CD14-positive monocyte (primary cell): ENCODE measurements around the gene IBA57. TPM values are rescaled to one million over a fixed set of nuclear protein-coding genes. Genes with fewer than 3 reads are reported as not detected.
A peak's percentile ranks its signal among the peaks of the same experiment; 100 is the strongest.

Experiments
- DNase-seq, 3 donors: peaks; one replicate each; pipeline ENCODE4 v3.0.0-alpha.2; 2011 to 2022
- H2AFZ ChIP-seq: 2 replicates; pipeline ENCODE4 v1.6.0; 2012; ENCODE audit warnings: mild to moderate bottlenecking, low read depth, low read length, inconsistent platforms; ENCODE audit not compliant: insufficient read depth, poor library complexity, severe bottlenecking
- H3K27ac ChIP-seq, 2 donors: 1 replicate in 1 of 2; 2 replicates in 1 of 2; pipeline ENCODE4 v1.5.1; 2012 to 2013; ENCODE audit warnings: low read length in 2 of 2, control low read depth in 1 of 2, inconsistent platforms in 1 of 2, low read depth in 1 of 2, mild to moderate bottlenecking in 1 of 2
- H3K27me3 ChIP-seq, 2 donors: one replicate each; pipeline versions ENCODE4 v1.6.0 to v1.6.1; 2011 to 2013; ENCODE audit warnings: low read length in 2 of 2; ENCODE audit not compliant: control insufficient read depth in 2 of 2, insufficient read depth in 2 of 2
- H3K36me3 ChIP-seq, 2 donors: replicated peaks in 1 of 2; 1 replicate in 1 of 2; 2 replicates in 1 of 2; pipeline versions ENCODE4 v1.5.1 to v1.6.1; 2012 to 2013; ENCODE audit warnings: low read length in 2 of 2, control low read depth in 1 of 2, inconsistent platforms in 1 of 2, mild to moderate bottlenecking in 1 of 2; ENCODE audit not compliant: insufficient read depth in 2 of 2, control insufficient read depth in 1 of 2
- H3K4me1 ChIP-seq, 2 donors: 1 replicate in 1 of 2; 2 replicates in 1 of 2; pipeline versions ENCODE4 v1.5.1 to v1.6.1; 2012 to 2013; ENCODE audit warnings: low read length in 2 of 2, control low read depth in 1 of 2, inconsistent platforms in 1 of 2, mild to moderate bottlenecking in 1 of 2, moderate library complexity in 1 of 2; ENCODE audit not compliant: insufficient read depth in 2 of 2, control insufficient read depth in 1 of 2
- H3K4me2 ChIP-seq: replicated peaks from 2 replicates; pipeline ENCODE3; 2012; ENCODE audit warnings: low read length, moderate library complexity, mild to moderate bottlenecking; ENCODE audit not compliant: poor library complexity, severe bottlenecking; ENCODE audit errors: extremely low read depth
- H3K4me3 ChIP-seq, 3 experiments: fragments of 200-600 bp in 1 of 3; sonication (generic) in 1 of 3; replicated peaks in 1 of 3; 1 replicate in 2 of 3; 2 replicates in 1 of 3; pipeline ENCODE4 v1.5.1; 2011 to 2013; ENCODE audit warnings: low read length in 3 of 3, mild to moderate bottlenecking in 3 of 3, control low read depth in 2 of 3, low read depth in 2 of 3, inconsistent platforms in 1 of 3, moderate library complexity in 1 of 3
- H3K79me2 ChIP-seq: 2 replicates; pipeline ENCODE4 v1.6.0; 2012; ENCODE audit warnings: mild to moderate bottlenecking, control low read depth, inconsistent platforms, low read length, moderate library complexity; ENCODE audit not compliant: insufficient read depth
- H3K9ac ChIP-seq: 2 replicates; pipeline ENCODE4 v1.6.0; 2017; ENCODE audit warnings: low read length, mild to moderate bottlenecking; ENCODE audit not compliant: insufficient read depth, poor library complexity, severe bottlenecking
- H3K9me3 ChIP-seq, 2 donors: replicated peaks in 1 of 2; 1 replicate in 1 of 2; 2 replicates in 1 of 2; pipeline versions ENCODE4 v1.5.1 to v1.6.1; 2012 to 2013; ENCODE audit warnings: low read length in 2 of 2, control low read depth in 1 of 2; ENCODE audit not compliant: control insufficient read depth in 1 of 2, insufficient read depth in 1 of 2
- H4K20me1 ChIP-seq: 2 replicates; pipeline ENCODE4 v1.6.0; 2012; ENCODE audit warnings: mild to moderate bottlenecking, low read length, control low read depth, moderate library complexity; ENCODE audit not compliant: insufficient read depth
- H3K27ac Mint-ChIP-seq, 7 donors: one replicate each; pipeline ENCODE4 v1.8.0; 2020; ENCODE audit warnings: mild to moderate bottlenecking in 7 of 7, mixed read lengths in 7 of 7, moderate library complexity in 6 of 7, inconsistent platforms in 2 of 7
- H3K27me3 Mint-ChIP-seq, 3 donors: one replicate each; pipeline ENCODE4 v1.8.0; 2021 to 2022; ENCODE audit warnings: low read depth in 3 of 3, mild to moderate bottlenecking in 3 of 3, mixed read lengths in 3 of 3, moderate library complexity in 3 of 3, inconsistent platforms in 1 of 3
- H3K36me3 Mint-ChIP-seq, 2 donors: one replicate each; pipeline ENCODE4 v1.8.0; 2020; ENCODE audit warnings: mixed read lengths in 2 of 2, inconsistent platforms in 1 of 2, mild to moderate bottlenecking in 1 of 2
- H3K4me1 Mint-ChIP-seq: one replicate; pipeline ENCODE4 v1.8.0; 2020; ENCODE audit warnings: mild to moderate bottlenecking, mixed read lengths
- H3K4me3 Mint-ChIP-seq, 2 donors: one replicate each; pipeline ENCODE4 v1.8.0; 2020; ENCODE audit warnings: mild to moderate bottlenecking in 2 of 2, mixed read lengths in 2 of 2, moderate library complexity in 1 of 2
- H3K9me3 Mint-ChIP-seq, 7 donors: one replicate each; pipeline ENCODE4 v1.8.0; 2020 to 2022; ENCODE audit warnings: mixed read lengths in 7 of 7, mild to moderate bottlenecking in 6 of 7, moderate library complexity in 6 of 7, inconsistent platforms in 2 of 7
- WGBS: methylation state at CpG from one replicate; pipeline ENCODE4 v1.1.5; 2013; ENCODE audit warnings: missing lambda C conversion rate; ENCODE audit not compliant: insufficient coverage; 5-methylcytosine and 5-hydroxymethylcytosine counted together
- intact Hi-C, 2 donors: fragments of 100-400 bp; cut with micrococcal nuclease; formaldehyde crosslinking; loops; one replicate each; pipeline versions ENCODE4 v1.15.0 to v1.15.1; 2023
- polyA minus RNA-seq: library from RNA; depleted of rRNA, polyadenylated mRNA; stranded (reverse); fragments of >200 nt; gene quantifications from 2 replicates; pipeline ENCODE4 v1.2.3, GENCODE V29; 2012
- polyA plus RNA-seq, 3 donors: library from polyadenylated mRNA; depleted of rRNA in 1 of 3; unstranded in 2 of 3; stranded (reverse) in 1 of 3; fragments of 300-500 nt in 2 of 3; fragments of >200 nt in 1 of 3; fragmentation: Illumina TruSeq in 2 of 3; gene quantifications; 1 replicate in 2 of 3; 2 replicates in 1 of 3; pipeline ENCODE4 v1.2.3, GENCODE V29; 2012 to 2021
- total RNA-seq, 12 experiments: library from RNA in 1 of 12; stranded (reverse) in 1 of 12; fragments of 120-200 nt in 1 of 12; gene quantifications; one replicate each; pipeline ENCODE4 v1.2.4 and lab custom pipeline; 2013 to 2026; ENCODE audit warnings: mixed read lengths in 6 of 12, inconsistent platforms in 1 of 12
- TF ChIP-seq, protein P1 (sequence below): fragments of 200-600 bp; IDR thresholded peaks from one replicate; pipeline ENCODE4 v1.8.0; 2022; ENCODE audit warnings: antibody characterized with exemption, mild to moderate bottlenecking

IBA57 gene
- 2.2 TPM for total RNA-seq (2013)
- 1 to 10 TPM; 1.6 to 2.1 (median 1.7) TPM for polyA plus RNA-seq
- 3.0 and 3.3 TPM in 2 replicates for polyA minus RNA-seq
- total RNA-seq (lab: John Stamatoyannopoulos, UW), result 10.4 to 30.7 (median 21.1) reads per million in 11 experiments

DNA sequence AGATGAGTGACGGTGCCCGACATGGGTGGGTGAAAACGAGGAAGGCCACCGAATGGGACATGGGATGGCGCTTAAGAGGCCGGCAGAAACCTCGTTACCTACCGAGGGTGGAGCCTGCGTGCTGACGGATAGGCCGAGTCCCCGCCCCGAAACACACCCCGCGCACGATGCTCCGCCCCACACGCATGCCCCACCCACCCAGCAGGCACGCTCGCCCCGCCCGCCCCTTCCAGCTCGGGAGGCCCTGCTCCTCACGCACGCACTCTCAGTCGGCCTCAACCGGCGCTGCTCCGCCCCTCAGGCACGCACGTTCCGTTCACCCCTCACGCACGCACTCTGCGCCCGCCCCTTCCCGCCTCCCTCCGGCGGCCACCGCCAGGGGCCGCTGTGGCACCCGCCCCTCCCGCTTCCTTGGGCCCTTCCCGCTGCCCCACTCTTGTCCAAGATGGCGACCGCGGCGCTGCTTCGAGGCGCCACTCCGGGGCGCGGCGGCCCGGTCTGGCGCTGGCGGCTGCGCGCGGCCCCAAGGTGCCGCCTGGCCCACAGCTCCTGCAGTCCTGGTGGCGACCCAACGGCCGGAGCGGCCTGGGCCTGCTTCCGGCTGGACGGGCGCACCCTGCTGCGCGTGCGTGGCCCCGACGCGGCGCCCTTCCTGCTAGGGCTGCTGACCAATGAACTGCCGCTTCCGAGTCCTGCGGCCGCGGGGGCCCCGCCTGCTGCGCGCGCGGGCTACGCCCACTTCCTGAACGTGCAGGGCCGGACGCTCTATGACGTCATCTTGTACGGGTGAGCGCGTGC lies at the start of gene IBA57:
IBA57 (plus strand) TSS at position 433 of the 798 bp plus-strand sequence; CDS start at position 446, 13 bp downstream.
- Mint-ChIP-seq H3K27ac (peak within 1 kb of the TSS; percentile 97 to 99 (median 99)), H3K9me3 (peaks cover 0 to 1% (median 0%) of the 10 kb centered on the region in 7 donors), H3K27me3 (peaks cover 2 to 28% (median 11%) of the 10 kb centered on the region in 3 donors), H3K4me3 (peak within 1 kb of the TSS; percentile 77 to 92), H3K4me1 (peaks cover 43% of the 10 kb centered on the region), H3K36me3 (peaks cover 6 to 7% of the 10 kb centered on the region in 2 donors)
- WGBS, result under 1% methylated on average over 88 of the region's 93 CpGs
- peaks cover 0 to 16% of the 10 kb centered on the region in 2 donors for H3K27me3 ChIP-seq
- H2AFZ ChIP-seq, result peak within 1 kb of the TSS; percentile 46
- no peaks in the 10 kb centered on the region for H4K20me1 ChIP-seq
- H3K9me3 ChIP-seq, result no peaks in the 10 kb centered on the region
- H3K9ac ChIP-seq, result peak within 1 kb of the TSS; percentile 97
- peak within 1 kb of the TSS; percentile 97 to 99 for H3K27ac ChIP-seq
- DNase-seq, result peak; percentile 97 to 100 (median 100)
- peaks cover 30 to 35% of the 10 kb centered on the region in 2 donors for H3K4me1 ChIP-seq
- H3K4me2 ChIP-seq, result peak within 1 kb of the TSS; percentile 78
- intact Hi-C loops, result loop anchor here (1.0 to 5.0 kb wide), 5 partner anchors 25 to 81 kb away; partner anchors contain the start of gene GUK1 (in 2 of the 2)
- no peaks in the 10 kb centered on the region for H3K36me3 ChIP-seq
- H3K79me2 ChIP-seq, result peaks cover 16% of the 10 kb centered on the region
- H3K4me3 ChIP-seq, result peak within 1 kb of the TSS; percentile 59 to 75 (median 69)
- TF ChIP-seq, protein P1, sequence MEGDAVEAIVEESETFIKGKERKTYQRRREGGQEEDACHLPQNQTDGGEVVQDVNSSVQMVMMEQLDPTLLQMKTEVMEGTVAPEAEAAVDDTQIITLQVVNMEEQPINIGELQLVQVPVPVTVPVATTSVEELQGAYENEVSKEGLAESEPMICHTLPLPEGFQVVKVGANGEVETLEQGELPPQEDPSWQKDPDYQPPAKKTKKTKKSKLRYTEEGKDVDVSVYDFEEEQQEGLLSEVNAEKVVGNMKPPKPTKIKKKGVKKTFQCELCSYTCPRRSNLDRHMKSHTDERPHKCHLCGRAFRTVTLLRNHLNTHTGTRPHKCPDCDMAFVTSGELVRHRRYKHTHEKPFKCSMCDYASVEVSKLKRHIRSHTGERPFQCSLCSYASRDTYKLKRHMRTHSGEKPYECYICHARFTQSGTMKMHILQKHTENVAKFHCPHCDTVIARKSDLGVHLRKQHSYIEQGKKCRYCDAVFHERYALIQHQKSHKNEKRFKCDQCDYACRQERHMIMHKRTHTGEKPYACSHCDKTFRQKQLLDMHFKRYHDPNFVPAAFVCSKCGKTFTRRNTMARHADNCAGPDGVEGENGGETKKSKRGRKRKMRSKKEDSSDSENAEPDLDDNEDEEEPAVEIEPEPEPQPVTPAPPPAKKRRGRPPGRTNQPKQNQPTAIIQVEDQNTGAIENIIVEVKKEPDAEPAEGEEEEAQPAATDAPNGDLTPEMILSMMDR, result peak; percentile 78

DNA sequence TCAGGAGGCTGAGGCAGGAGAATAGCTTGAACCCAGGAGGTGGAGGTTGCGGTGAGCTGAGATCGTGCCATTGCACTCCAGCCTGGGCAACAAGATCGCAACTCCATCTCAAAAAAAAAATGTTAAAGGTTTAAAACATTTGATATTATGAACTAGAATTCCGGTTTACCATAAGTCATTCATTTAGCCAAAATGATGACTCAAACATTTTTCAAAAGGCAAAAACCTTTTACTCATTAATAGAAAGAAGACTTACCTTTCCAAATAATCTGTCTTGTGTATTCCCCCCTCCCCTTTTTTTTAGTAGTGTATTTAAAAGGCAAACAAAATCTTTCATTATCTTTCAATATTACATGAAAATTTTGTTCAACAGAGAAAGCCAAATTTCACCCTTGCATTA lies 48.3 kb upstream of the IBA57 start:
- Mint-ChIP-seq H3K27me3 (peaks cover 0 to 2% (median 1%) of the 10 kb centered on the region in 3 donors), H3K4me3 (no peak overlapping the region), H3K4me1 (peaks cover 8% of the 10 kb centered on the region), H3K36me3 (no peaks in the 10 kb centered on the region), H3K9me3 (peaks cover 6 to 27% (median 13%) of the 10 kb centered on the region in 7 donors), H3K27ac (no peak overlapping the region)
- peaks cover 4 to 5% of the 10 kb centered on the region in 2 donors for H3K9me3 ChIP-seq
- no peak overlapping the region for H3K27ac ChIP-seq
- H3K27me3 ChIP-seq, result no peaks in the 10 kb centered on the region
- no peaks in the 10 kb centered on the region for H3K79me2 ChIP-seq
- H3K4me1 ChIP-seq, result peaks cover 4 to 8% of the 10 kb centered on the region in 2 donors
- no peak overlapping the region for H3K4me3 ChIP-seq
- H2AFZ ChIP-seq, result no peak overlapping the region
- no peaks in the 10 kb centered on the region for H3K36me3 ChIP-seq
- H3K9ac ChIP-seq, result no peak overlapping the region
- DNase-seq, result no peak
- TF ChIP-seq, protein P1, result no peak
- WGBS, result no CpG with 5 or more reads among the region's 4 CpGs
- no peaks in the 10 kb centered on the region for H4K20me1 ChIP-seq
- no peak overlapping the region for H3K4me2 ChIP-seq
- intact Hi-C loops, result no loop called here
